Ascending aorta (tissue), 2 donors: ENCODE data around the gene ISYNA1. TPM values are rescaled to one million over a fixed set of nuclear protein-coding genes. Genes with fewer than 3 reads are reported as not detected.

ENCODE experiments used
- DNase-seq, 2 donors: peaks; one replicate each; pipeline ENCODE4 v3.0.0-alpha.2; 2019; ENCODE audit warnings: low spot score in 2 of 2
- H3K27ac ChIP-seq, 2 donors: fragments of 200-600 bp; sonication (generic); one replicate each; pipeline ENCODE4 v1.5.1; 2016 to 2017; ENCODE audit warnings: mild to moderate bottlenecking in 1 of 2
- H3K27me3 ChIP-seq: fragments of 200-600 bp; sonication (generic); one replicate; pipeline ENCODE4 v1.5.1; 2017
- H3K36me3 ChIP-seq, 2 donors: fragments of 200-600 bp; sonication (generic); one replicate each; pipeline ENCODE4 v1.5.1; 2016
- H3K4me1 ChIP-seq, 2 donors: fragments of 200-600 bp; sonication (generic); one replicate each; pipeline ENCODE4 v1.5.1; 2016 to 2017; ENCODE audit warnings: mild to moderate bottlenecking in 1 of 2
- H3K4me3 ChIP-seq, 2 donors: fragments of 200-600 bp; sonication (generic); one replicate each; pipeline ENCODE4 v1.5.1; 2016 to 2017; ENCODE audit warnings: mild to moderate bottlenecking in 1 of 2
- H3K9me3 ChIP-seq, 2 donors: fragments of 200-600 bp; sonication (generic); one replicate each; pipeline ENCODE4 v1.5.1; 2016
- CTCF ChIP-seq, 3 experiments: fragments of 200-600 bp in 2 of 3; fragments of 450-650 bp in 1 of 3; sonication (generic) in 2 of 3; IDR thresholded peaks; one replicate each; pipeline ENCODE4 v1.5.1; 2016 to 2019; ENCODE audit warnings: antibody characterized with exemption in 3 of 3, mild to moderate bottlenecking in 1 of 3, moderate library complexity in 1 of 3
- intact Hi-C: fragments of 100-400 bp; cut with DNase I; formaldehyde crosslinking; loops from one replicate; pipeline ENCODE4 v1.15.1; 2023
- total RNA-seq: library from RNA; depleted of rRNA; stranded (reverse); fragments of >200 nt; gene quantifications from one replicate; pipeline ENCODE4 v1.1.0, GENCODE V29; 2016

Gene ISYNA1
- total RNA-seq, 1 donor from 2014 or later: 93.1 TPM

- TF ChIP-seq CTCF (IDR thresholded peaks at IDR 0.05): no peak
- intact Hi-C loops: no loop called here
- no peaks in the 10 kb centered on the region for H3K9me3 ChIP-seq
Observed at GRCh38 chr19:18391509-18392075, 46.3 kb downstream of the ISYNA1 start.

GRCh38 chr19:18390065-18390907 lies 47.6 kb downstream of the ISYNA1 start:
- H3K4me1 ChIP-seq: peaks cover 3 to 16% of the 10 kb centered on the region in 2 donors
- H3K27ac ChIP-seq: no peak overlapping the region
- no peaks in the 10 kb centered on the region for H3K9me3 ChIP-seq
- H3K27me3 ChIP-seq: no peaks in the 10 kb centered on the region
- DNase-seq: no peak
- no peak overlapping the region for H3K4me3 ChIP-seq
- no peak for TF ChIP-seq CTCF (IDR thresholded peaks at IDR 0.05)
- intact Hi-C loops: no loop called here
- no peaks in the 10 kb centered on the region for H3K36me3 ChIP-seq

More at GRCh38 chr19:18391509-18392075, 46.3 kb downstream of the ISYNA1 start:
- H3K4me3 ChIP-seq: no peak overlapping the region
- H3K4me1 ChIP-seq: peaks cover 3 to 11% of the 10 kb centered on the region in 2 donors
- no peaks in the 10 kb centered on the region for H3K36me3 ChIP-seq
- no peak for DNase-seq
- no peak overlapping the region for H3K27ac ChIP-seq
- H3K27me3 ChIP-seq: no peaks in the 10 kb centered on the region

- no peak overlapping the region for H3K27ac ChIP-seq
- H3K27me3 ChIP-seq: no peaks in the 10 kb centered on the region
- no peak for TF ChIP-seq CTCF (IDR thresholded peaks at IDR 0.05)
- intact Hi-C loops: loop anchor here (2.0 kb wide), 1 partner anchor 25 kb away; no protein-coding TSS in a partner anchor
- no peaks in the 10 kb centered on the region for H3K36me3 ChIP-seq
- H3K4me1 ChIP-seq: peaks cover 3 to 16% of the 10 kb centered on the region in 2 donors
- no peaks in the 10 kb centered on the region for H3K9me3 ChIP-seq
- no peak for DNase-seq
- H3K4me3 ChIP-seq: no peak overlapping the region
Observed at GRCh38 chr19:18389726-18390064, 48.2 kb downstream of the ISYNA1 start.

GRCh38 chr19:18388960-18389725 lies 48.8 kb downstream of the ISYNA1 start:
- peaks cover 3 to 16% of the 10 kb centered on the region in 2 donors for H3K4me1 ChIP-seq
- no peak for TF ChIP-seq CTCF (IDR thresholded peaks at IDR 0.05)
- peak overlapping the region in 1 of 2 donors; percentile 19 for H3K27ac ChIP-seq
- no peak for DNase-seq
- no peaks in the 10 kb centered on the region for H3K9me3 ChIP-seq
- H3K36me3 ChIP-seq: no peaks in the 10 kb centered on the region
- no peaks in the 10 kb centered on the region for H3K27me3 ChIP-seq
- H3K4me3 ChIP-seq: peak overlapping the region in 1 of 2 donors; percentile 46
- intact Hi-C loops: loop anchor here (1.0 to 2.0 kb wide), 2 partner anchors 21 to 24 kb away; no protein-coding TSS in a partner anchor

- Histone ChIP-seq H3K9me3 (no peaks in the 10 kb centered on the region), H3K36me3 (no peaks in the 10 kb centered on the region), H3K4me3 (peak overlapping the region; percentile 46 to 47), H3K4me1 (peaks cover 3 to 16% of the 10 kb centered on the region in 2 donors), H3K27me3 (no peaks in the 10 kb centered on the region), H3K27ac (peak overlapping the region in 1 of 2 donors; percentile 19)
- peak in 1 of 2 donors; percentile 87 for DNase-seq
- peak; percentile 99 to 100 (median 100) for TF ChIP-seq CTCF (IDR thresholded peaks at IDR 0.05)
- intact Hi-C loops: loop anchor here (1.0 to 2.0 kb wide), 2 partner anchors 22 to 24 kb away; no protein-coding TSS in a partner anchor
Observed at GRCh38 chr19:18388100-18388959, 49.6 kb downstream of the ISYNA1 start.
